HepG2 (cell line): ENCODE results near the gene NFYB. TPM values are rescaled to one million over a fixed set of nuclear protein-coding genes. Genes with fewer than 3 reads are reported as not detected.
A peak's percentile ranks its signal among the peaks of the same experiment; 100 is the strongest.

Source experiments
- ETV5 ChIP-seq: IDR thresholded peaks from 2 replicates; pipeline ENCODE4 v1.6.1; 2018; ENCODE audit warnings: missing biosample characterization, missing genetic modification reagents, inconsistent platforms, borderline replicate concordance
- GATAD2A ChIP-seq: IDR thresholded peaks from 2 replicates; pipeline ENCODE4 v1.6.1; 2016
- NCOA2 ChIP-seq: sonication (generic); formaldehyde crosslinking; IDR thresholded peaks from 2 replicates; pipeline ENCODE4 v1.8.0; 2022; ENCODE audit warnings: inconsistent platforms
- NR1H2 ChIP-seq: sonication (generic); formaldehyde crosslinking; IDR thresholded peaks from 2 replicates; pipeline ENCODE4 v1.8.1; 2022; ENCODE audit warnings: low read depth, missing genetic modification reagents, borderline replicate concordance
- PHF8 ChIP-seq: sonication (generic); formaldehyde crosslinking; IDR thresholded peaks from 2 replicates; pipeline ENCODE4 v1.5.0; 2020; ENCODE audit warnings: missing genetic modification reagents
- PITX1 ChIP-seq: sonication (generic); formaldehyde crosslinking; IDR thresholded peaks from 2 replicates; pipeline ENCODE4 v1.5.1; 2020; ENCODE audit warnings: mild to moderate bottlenecking, missing genetic modification reagents
- PLRG1 ChIP-seq: fragments of 450-650 bp; conservative IDR thresholded peaks from 2 replicates; pipeline ENCODE4 v1.6.1; 2016
- SNAPC2 ChIP-seq: sonication (generic); formaldehyde crosslinking; IDR thresholded peaks from 2 replicates; pipeline ENCODE4 v1.8.1; 2022; ENCODE audit warnings: mild to moderate bottlenecking, missing genetic modification reagents
- SP2 ChIP-seq: sonication (generic); formaldehyde crosslinking; IDR thresholded peaks from 2 replicates; pipeline ENCODE4 v1.5.1; 2020; ENCODE audit warnings: mild to moderate bottlenecking, missing genetic modification reagents
- SP4 ChIP-seq: sonication (generic); formaldehyde crosslinking; IDR thresholded peaks from 2 replicates; pipeline ENCODE4 v1.8.1; 2023; ENCODE audit warnings: mild to moderate bottlenecking, missing genetic modification reagents
- ZFX ChIP-seq: sonication (generic); formaldehyde crosslinking; IDR thresholded peaks from 2 replicates; pipeline ENCODE4 v1.4.0; 2020; ENCODE audit warnings: mild to moderate bottlenecking, low read depth, missing genetic modification reagents, moderate library complexity
- ZNF124 ChIP-seq: sonication (generic); formaldehyde crosslinking; IDR thresholded peaks from 2 replicates; pipeline ENCODE4 v1.4.0; 2020; ENCODE audit warnings: missing genetic modification reagents
- ZNF597 ChIP-seq: sonication (generic); formaldehyde crosslinking; IDR thresholded peaks from 2 replicates; pipeline ENCODE4 v1.5.0; 2020; ENCODE audit warnings: missing genetic modification reagents
- ZNF746 ChIP-seq: sonication (generic); formaldehyde crosslinking; IDR thresholded peaks from 2 replicates; pipeline ENCODE4 v1.8.0; 2022; ENCODE audit warnings: mild to moderate bottlenecking, missing genetic modification reagents
- ZNF749 ChIP-seq: sonication (generic); formaldehyde crosslinking; IDR thresholded peaks from 2 replicates; pipeline ENCODE4 v1.8.0; 2022; ENCODE audit warnings: mild to moderate bottlenecking, missing genetic modification reagents, moderate library complexity, borderline replicate concordance
- ZNF770 ChIP-seq: sonication (generic); formaldehyde crosslinking; IDR thresholded peaks from 2 replicates; pipeline ENCODE4 v1.5.0; 2020; ENCODE audit warnings: mild to moderate bottlenecking, missing genetic modification reagents
- ZNF891 ChIP-seq: sonication (generic); formaldehyde crosslinking; IDR thresholded peaks from 2 replicates; pipeline ENCODE4 v1.5.0; 2020; ENCODE audit warnings: mild to moderate bottlenecking, missing genetic modification reagents
- polyA plus RNA-seq, 8 experiments: library from polyadenylated mRNA; depleted of rRNA in 3 of 8; stranded (reverse) in 7 of 8; unstranded in 1 of 8; fragments of >200 nt; fragmentation: Illumina TruSeq in 4 of 8; extraction: Trizol in 4 of 8; gene quantifications; 2 replicates each; pipeline versions ENCODE4 v1.2.1 to v1.2.3, GENCODE V29; 2011 to 2016; ENCODE audit warnings: low read depth in 4 of 8, missing spikeins in 1 of 8, mixed read lengths in 1 of 8; ENCODE audit not compliant: insufficient read depth in 1 of 8
- total RNA-seq, 5 experiments: library from RNA; depleted of rRNA; stranded (reverse); fragments of >200 nt; fragmentation: Illumina TruSeq; extraction: Trizol; gene quantifications; 2 replicates each; pipeline ENCODE4 v1.2.3, GENCODE V29; 2016; ENCODE audit warnings: low read depth in 1 of 5
- TF ChIP-seq, protein P1 (sequence below): sonication (generic); formaldehyde crosslinking; IDR thresholded peaks from 2 replicates; pipeline ENCODE4 v1.9.0; 2021; ENCODE audit warnings: missing genetic modification reagents, mild to moderate bottlenecking, borderline replicate concordance
- TF ChIP-seq, protein P2 (sequence below): sonication (generic); formaldehyde crosslinking; IDR thresholded peaks from 2 replicates; pipeline ENCODE4 v1.4.0; 2020; ENCODE audit warnings: missing genetic modification reagents
- TF ChIP-seq, protein P3 (sequence below): sonication (generic); IDR thresholded peaks from 2 replicates; pipeline ENCODE4 v1.6.1; 2016; ENCODE audit warnings: low read depth, borderline replicate concordance
- TF ChIP-seq, protein P4 (sequence below): sonication (generic); formaldehyde crosslinking; IDR thresholded peaks from 2 replicates; pipeline ENCODE4 v1.4.0; 2020; ENCODE audit warnings: mild to moderate bottlenecking, low read depth, missing genetic modification reagents

The NFYB gene
- total and polyA plus RNA-seq, 2 of the 13 experiments (the other 11 are each of a cell fraction or from before 2014, with no cell fraction given) = 18.7 to 36.6 TPM

DNA sequence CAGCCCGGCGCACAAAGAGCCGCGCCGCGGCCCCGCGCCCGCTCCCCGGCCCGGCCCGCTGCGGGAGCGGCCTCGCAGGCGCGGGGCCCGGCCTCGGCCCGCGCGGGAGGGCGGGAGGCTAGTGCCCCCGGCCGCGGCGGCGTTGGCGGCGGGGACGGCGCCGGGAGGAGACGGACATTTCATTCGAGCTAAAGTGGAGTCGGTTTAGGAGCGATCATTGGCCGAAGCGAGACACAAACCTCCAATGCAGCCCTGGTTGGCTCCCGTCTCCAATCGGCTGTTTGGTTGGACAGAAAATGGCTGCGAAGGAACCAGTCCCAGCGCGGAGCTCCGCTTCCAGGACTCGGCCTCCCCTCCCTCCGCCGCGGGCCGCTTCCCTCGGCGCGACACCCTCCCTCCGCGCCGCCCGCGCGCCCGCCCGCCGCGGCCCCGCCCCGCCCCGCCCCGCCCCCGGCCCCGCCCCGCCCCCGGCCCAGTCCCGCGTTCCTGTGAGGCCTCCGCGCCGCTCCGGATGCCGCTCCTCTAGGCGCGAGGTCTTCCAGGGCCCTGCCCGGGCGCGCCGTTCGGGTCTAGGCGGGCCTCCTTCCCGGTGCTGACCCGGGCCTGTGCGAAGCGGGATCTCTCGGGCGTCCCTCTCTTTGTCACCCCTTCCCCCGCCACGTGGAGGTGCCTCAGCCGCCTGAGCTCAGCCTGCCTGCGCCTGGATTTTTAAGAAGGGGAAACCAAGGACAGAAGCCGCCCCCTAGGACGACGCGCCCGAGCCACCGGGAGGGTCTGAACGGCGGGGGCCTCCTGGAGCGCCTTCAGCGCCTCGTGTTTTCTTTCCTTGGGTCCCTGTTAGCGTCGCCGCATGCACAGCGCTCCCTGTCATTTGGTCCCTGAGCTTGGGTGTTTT, at the start of gene NFYB (continued):
- TF ChIP-seq NCOA2 (no peak), PITX1 (CRISPR knock-in tag) (0 out of 2 replicates have a peak, but pooled peaks have one; percentile 18), NR1H2 (CRISPR knock-in tag) (no peak), ETV5 (CRISPR knock-in tag) (peak; percentile 59; the same call in 1 of the 2 replicates), GATAD2A (no peak; the same call in 1 of the 2 replicates), PLRG1 (no peak), ZNF124 (CRISPR knock-in tag) (no peak), ZNF746 (0 out of 2 replicates have a peak, but pooled peaks have one; percentile 40), SNAPC2 (CRISPR knock-in tag) (no peak), ZNF749 (CRISPR knock-in tag) (0 out of 2 replicates have a peak, but pooled peaks have one; percentile 48), ZNF770 (CRISPR knock-in tag) (0 out of 2 replicates have a peak, but pooled peaks have one; percentile 21), SP2 (CRISPR knock-in tag) (peak; percentile 83), ZFX (peak; percentile 90), PHF8 (CRISPR knock-in tag) (peak; percentile 53), ZNF891 (CRISPR knock-in tag) (peak; percentile 79), ZNF597 (no peak), SP4 (peak; percentile 73; the same call in 1 of the 2 replicates)
- TF ChIP-seq, protein P1, sequence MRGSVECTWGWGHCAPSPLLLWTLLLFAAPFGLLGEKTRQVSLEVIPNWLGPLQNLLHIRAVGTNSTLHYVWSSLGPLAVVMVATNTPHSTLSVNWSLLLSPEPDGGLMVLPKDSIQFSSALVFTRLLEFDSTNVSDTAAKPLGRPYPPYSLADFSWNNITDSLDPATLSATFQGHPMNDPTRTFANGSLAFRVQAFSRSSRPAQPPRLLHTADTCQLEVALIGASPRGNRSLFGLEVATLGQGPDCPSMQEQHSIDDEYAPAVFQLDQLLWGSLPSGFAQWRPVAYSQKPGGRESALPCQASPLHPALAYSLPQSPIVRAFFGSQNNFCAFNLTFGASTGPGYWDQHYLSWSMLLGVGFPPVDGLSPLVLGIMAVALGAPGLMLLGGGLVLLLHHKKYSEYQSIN (CRISPR knock-in tag) = no peak
- TF ChIP-seq, protein P2, sequence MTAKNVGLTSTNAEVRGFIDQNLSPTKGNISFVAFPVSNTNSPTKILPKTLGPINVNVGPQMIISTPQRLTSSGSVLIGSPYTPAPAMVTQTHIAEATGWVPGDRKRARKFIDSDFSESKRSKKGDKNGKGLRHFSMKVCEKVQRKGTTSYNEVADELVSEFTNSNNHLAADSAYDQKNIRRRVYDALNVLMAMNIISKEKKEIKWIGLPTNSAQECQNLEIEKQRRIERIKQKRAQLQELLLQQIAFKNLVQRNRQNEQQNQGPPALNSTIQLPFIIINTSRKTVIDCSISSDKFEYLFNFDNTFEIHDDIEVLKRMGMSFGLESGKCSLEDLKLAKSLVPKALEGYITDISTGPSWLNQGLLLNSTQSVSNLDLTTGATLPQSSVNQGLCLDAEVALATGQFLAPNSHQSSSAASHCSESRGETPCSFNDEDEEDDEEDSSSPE = peak; percentile 93
- TF ChIP-seq, protein P3, sequence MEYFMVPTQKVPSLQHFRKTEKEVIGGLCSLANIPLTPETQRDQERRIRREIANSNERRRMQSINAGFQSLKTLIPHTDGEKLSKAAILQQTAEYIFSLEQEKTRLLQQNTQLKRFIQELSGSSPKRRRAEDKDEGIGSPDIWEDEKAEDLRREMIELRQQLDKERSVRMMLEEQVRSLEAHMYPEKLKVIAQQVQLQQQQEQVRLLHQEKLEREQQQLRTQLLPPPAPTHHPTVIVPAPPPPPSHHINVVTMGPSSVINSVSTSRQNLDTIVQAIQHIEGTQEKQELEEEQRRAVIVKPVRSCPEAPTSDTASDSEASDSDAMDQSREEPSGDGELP = no peak
- TF ChIP-seq, protein P4, sequence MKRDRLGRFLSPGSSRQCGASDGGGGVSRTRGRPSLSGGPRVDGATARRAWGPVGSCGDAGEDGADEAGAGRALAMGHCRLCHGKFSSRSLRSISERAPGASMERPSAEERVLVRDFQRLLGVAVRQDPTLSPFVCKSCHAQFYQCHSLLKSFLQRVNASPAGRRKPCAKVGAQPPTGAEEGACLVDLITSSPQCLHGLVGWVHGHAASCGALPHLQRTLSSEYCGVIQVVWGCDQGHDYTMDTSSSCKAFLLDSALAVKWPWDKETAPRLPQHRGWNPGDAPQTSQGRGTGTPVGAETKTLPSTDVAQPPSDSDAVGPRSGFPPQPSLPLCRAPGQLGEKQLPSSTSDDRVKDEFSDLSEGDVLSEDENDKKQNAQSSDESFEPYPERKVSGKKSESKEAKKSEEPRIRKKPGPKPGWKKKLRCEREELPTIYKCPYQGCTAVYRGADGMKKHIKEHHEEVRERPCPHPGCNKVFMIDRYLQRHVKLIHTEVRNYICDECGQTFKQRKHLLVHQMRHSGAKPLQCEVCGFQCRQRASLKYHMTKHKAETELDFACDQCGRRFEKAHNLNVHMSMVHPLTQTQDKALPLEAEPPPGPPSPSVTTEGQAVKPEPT = no peak
